ENCODE results near the gene KIF11. TPM values are rescaled to one million over a fixed set of nuclear protein-coding genes. Genes with fewer than 3 reads are reported as not detected.

The KIF11 gene
- total and polyA plus RNA-seq, 2 of the 13 experiments (the other 11 are each of a cell fraction or from before 2014, with no cell fraction given): 8.7 to 38.4 TPM

GRCh38 chr10:92573798-92574547 is 19.0 kb upstream of the KIF11 start, which contains the start of gene IDE (continued):
- TF ChIP-seq ZNF142 (CRISPR knock-in tag; IDR thresholded peaks at IDR 0.05) (no peak; the same call in 1 of the 2 replicates), GZF1 (CRISPR knock-in tag; IDR thresholded peaks at IDR 0.05) (peak; percentile 72; the same call in 1 of the 2 replicates), ZNF891 (CRISPR knock-in tag; IDR thresholded peaks at IDR 0.05) (peak; percentile 54; the same call in 1 of the 2 replicates), CHCHD3 (CRISPR knock-in tag; IDR thresholded peaks at IDR 0.05) (peak; percentile 28; the same call in 1 of the 2 replicates), NRL (CRISPR knock-in tag; IDR thresholded peaks at IDR 0.05; ENCODE audit: borderline replicate concordance) (peak; percentile 55; the same call in 1 of the 2 replicates), SIN3A (IDR thresholded peaks at IDR 0.05; ENCODE audit: borderline replicate concordance, low read depth, low read length) (peak; percentile 84; the same call in 1 of the 2 replicates), FIP1L1 (IDR thresholded peaks at IDR 0.05; ENCODE audit: borderline replicate concordance, insufficient read depth, low read depth, low read length) (no peak), ZNF274 (CRISPR knock-in tag; IDR thresholded peaks at IDR 0.05) (peak; percentile 93), MTF1 (CRISPR knock-in tag; IDR thresholded peaks at IDR 0.05) (peak; percentile 20; the same call in 1 of the 2 replicates), ZSCAN25 (CRISPR knock-in tag; IDR thresholded peaks at IDR 0.05) (peak; percentile 69), MYNN (CRISPR knock-in tag; IDR thresholded peaks at IDR 0.05; ENCODE audit: low read depth) (no peak; the same call in 1 of the 2 replicates), GLI4 (CRISPR knock-in tag; IDR thresholded peaks at IDR 0.05; ENCODE audit: borderline replicate concordance) (peak; percentile 78; the same call in 1 of the 2 replicates), ZNF335 (CRISPR knock-in tag; IDR thresholded peaks at IDR 0.05) (peak; percentile 88), ZNF17 (CRISPR knock-in tag; IDR thresholded peaks at IDR 0.05) (0 out of 2 replicates have a peak, but pooled peaks have one; percentile 28), ZNF12 (CRISPR knock-in tag; IDR thresholded peaks at IDR 0.05) (0 out of 2 replicates have a peak, but pooled peaks have one; percentile 29)
- TF ChIP-seq, protein P1, sequence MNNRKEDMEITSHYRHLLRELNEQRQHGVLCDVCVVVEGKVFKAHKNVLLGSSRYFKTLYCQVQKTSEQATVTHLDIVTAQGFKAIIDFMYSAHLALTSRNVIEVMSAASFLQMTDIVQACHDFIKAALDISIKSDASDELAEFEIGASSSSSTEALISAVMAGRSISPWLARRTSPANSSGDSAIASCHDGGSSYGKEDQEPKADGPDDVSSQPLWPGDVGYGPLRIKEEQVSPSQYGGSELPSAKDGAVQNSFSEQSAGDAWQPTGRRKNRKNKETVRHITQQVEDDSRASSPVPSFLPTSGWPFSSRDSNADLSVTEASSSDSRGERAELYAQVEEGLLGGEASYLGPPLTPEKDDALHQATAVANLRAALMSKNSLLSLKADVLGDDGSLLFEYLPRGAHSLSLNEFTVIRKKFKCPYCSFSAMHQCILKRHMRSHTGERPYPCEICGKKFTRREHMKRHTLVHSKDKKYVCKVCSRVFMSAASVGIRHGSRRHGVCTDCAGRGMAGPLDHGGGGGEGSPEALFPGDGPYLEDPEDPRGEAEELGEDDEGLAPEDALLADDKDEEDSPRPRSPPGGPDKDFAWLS (CRISPR knock-in tag; IDR thresholded peaks at IDR 0.05; ENCODE audit: borderline replicate concordance): no peak
- TF ChIP-seq, protein P2, sequence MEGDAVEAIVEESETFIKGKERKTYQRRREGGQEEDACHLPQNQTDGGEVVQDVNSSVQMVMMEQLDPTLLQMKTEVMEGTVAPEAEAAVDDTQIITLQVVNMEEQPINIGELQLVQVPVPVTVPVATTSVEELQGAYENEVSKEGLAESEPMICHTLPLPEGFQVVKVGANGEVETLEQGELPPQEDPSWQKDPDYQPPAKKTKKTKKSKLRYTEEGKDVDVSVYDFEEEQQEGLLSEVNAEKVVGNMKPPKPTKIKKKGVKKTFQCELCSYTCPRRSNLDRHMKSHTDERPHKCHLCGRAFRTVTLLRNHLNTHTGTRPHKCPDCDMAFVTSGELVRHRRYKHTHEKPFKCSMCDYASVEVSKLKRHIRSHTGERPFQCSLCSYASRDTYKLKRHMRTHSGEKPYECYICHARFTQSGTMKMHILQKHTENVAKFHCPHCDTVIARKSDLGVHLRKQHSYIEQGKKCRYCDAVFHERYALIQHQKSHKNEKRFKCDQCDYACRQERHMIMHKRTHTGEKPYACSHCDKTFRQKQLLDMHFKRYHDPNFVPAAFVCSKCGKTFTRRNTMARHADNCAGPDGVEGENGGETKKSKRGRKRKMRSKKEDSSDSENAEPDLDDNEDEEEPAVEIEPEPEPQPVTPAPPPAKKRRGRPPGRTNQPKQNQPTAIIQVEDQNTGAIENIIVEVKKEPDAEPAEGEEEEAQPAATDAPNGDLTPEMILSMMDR (CRISPR knock-in tag; IDR thresholded peaks at IDR 0.05): peak; percentile 96

Data from HepG2 (cell line).